Pons (tissue), 1 donor: ENCODE data around the gene C1QTNF3.
"Not testable (repeated sequence)": the region's sequence is repeated elsewhere in the genome, so short reads cannot be mapped to it uniquely, and the experiment has no call there.

ENCODE experiments used
- DNase-seq: peaks from one replicate; pipeline ENCODE4 v3.0.0-alpha.2; 2016; ENCODE audit warnings: low spot score

Gene C1QTNF3

DNA sequence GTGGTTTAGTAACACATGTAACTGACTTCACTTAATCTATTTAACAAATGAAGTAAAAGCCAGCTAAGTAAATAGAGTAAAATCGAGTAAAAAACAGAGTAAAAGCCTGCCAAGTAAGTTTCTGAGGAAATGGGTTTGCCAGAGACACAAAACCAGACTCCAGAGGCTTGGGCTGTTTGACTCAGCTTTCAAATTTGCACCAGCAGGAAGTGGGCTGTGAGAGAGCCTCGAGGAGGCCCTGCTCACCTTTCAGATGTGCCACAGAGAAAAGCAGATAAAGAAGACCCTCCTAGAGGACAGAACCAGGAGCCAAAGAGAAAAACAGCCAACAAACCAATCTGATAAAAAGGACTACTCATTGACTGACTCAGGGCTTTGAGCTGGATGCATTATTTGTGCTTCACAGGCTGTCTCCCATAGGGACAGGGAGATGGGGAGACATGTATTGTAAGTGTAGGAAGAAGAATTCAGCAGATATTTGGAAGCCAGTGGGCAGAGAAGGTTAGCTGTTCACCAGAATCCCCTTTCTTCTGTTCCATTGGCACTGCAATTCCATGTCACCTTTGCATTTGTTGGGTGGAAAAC lies 20.8 kb downstream of the C1QTNF3 start:
- DNase-seq: no peak

- DNase-seq: no peak
Observed at GRCh38 chr5:34021334-34021733, 21.7 kb downstream of the C1QTNF3 start.

DNA sequence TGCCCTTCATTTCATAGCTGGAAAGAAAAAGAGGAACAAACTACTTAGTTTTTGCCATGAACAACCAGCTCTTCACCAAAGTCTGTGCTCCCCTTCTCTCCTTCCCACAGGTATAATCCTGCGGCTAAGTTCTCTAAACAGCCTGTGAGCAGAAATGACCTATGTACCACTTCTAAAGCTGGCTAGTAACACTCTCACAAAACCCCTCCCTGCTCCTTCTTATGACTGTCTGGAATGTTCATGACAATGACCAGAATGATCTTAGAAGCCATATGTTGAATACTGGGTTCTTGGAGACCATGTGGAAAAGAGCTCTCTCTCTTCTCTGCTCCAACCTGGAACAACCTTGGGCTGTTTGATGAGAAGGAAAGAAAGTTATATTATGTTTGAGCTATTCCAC lies 22.3 kb downstream of the C1QTNF3 start:
- DNase-seq: no peak

DNA sequence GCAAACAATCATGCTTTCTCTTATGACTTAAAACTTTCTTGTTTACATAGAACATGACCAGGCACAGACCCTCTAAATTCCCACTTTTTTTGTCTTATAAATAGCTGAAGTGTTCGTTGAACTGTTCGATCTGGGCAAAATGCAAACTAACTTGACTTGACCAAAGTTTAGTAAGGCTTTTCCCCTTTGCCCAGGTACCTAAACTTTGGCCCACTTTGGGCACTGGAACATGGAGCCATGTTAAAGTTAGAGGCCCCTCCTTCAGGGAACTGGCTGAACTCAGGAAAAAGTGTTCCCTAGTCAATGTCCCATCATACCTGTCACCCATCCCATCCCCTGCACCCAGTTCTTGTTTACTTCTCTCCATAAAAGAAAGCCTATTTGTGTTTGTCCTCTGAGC lies 25.8 kb downstream of the C1QTNF3 start:
- no peak for DNase-seq

DNA sequence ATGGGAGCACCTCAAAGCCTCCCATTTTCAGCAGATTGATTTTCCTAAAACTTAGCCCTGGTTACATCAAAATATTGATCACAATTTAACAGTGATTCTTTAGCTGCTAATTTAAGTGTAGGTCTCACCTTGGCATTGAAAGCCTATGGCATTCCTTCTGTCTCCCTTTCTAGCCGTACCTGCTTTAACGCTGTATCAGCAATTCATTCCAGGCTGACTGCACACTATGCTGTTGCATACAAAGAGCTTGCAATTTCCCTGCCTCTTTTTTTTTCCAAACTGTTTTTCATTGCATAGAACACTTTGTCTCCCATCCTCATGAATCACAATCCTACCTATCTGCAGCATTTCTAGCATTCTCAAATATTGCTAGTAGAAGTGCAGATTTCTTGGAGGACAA lies 26.3 kb downstream of the C1QTNF3 start:
- DNase-seq: no peak

- no peak for DNase-seq
Observed at GRCh38 chr5:34016222-34016621, 26.8 kb downstream of the C1QTNF3 start.

DNA sequence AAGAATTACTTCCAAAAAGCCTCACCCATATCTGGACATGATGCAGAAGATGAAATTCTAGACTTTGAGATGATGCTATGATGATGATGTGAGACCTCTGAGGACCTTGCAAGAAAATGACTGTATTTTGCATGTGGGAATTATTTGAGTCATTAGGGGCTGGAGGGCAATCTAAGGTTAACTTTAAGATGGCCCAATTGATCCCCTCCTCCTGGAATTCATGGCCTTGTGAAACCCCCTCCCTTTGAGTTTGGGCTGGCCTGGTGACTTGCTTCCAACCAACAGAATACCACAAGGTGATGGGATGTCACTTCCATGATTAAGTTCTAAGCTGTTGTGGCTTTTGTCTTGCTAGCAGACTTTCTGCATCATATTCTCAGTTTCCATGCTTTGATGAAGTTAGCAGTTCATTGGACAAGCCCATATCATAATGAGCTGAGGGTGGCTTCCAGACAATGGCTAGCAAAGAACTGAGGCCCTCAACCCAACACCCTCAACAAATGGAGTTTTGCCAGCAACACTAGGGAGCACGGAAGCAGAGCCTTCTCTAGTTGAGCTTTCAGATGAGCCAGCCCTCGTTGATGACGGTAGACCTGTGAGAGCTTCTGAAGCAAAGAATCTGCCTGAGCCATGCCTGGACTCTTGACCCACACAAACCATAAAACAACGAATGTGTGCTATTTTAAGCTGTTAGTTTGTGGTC lies 27.7 kb downstream of the C1QTNF3 start:
- no peak for DNase-seq

GRCh38 chr5:34014626-34015025 lies 28.4 kb downstream of the C1QTNF3 start:
- DNase-seq: no peak

DNA sequence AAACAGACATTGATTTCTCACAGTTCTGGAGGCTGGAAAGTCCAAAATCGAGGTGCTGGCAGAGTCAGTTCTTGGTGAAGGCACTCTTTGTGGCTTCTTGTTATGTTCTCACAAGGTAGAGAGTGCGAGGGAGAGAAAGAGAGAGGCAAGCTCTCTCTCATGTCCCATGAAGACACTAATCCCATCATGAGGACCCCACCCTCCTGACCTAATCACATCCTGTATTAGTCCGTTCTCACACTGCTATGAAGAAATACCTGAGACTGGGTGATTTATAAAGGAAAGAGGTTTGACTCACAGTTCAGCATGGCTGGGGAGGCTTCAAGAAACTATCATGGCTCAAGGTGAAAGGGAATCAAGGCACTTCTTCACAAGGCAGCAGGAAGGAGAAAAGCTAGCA lies 29.5 kb downstream of the C1QTNF3 start:
- DNase-seq: no peak

GRCh38 chr5:34012791-34013190 lies 30.2 kb downstream of the C1QTNF3 start:
- peak; percentile 60 for DNase-seq

- no peak for DNase-seq
Observed at GRCh38 chr5:34011536-34011935, 31.5 kb downstream of the C1QTNF3 start.

DNA sequence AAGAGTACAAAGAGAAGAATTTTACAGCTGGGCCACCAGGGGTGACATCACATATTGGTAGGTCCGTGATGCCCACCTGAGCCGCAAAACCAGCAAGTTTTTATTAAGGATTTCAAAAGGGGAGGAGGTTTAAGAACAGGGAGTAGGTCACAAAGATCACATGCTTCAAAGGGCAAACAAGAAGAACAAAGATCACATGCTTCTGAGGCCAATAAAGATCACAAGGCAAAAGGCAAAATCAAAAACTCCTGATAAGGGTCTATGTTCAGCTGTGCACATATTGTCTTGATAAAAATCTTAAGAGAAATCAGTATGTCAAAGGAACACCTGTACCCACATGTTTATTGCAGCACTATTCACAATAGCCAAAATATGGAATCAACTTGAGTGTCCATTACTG lies 32.9 kb downstream of the C1QTNF3 start:
- DNase-seq: not testable (repeated sequence)

DNA sequence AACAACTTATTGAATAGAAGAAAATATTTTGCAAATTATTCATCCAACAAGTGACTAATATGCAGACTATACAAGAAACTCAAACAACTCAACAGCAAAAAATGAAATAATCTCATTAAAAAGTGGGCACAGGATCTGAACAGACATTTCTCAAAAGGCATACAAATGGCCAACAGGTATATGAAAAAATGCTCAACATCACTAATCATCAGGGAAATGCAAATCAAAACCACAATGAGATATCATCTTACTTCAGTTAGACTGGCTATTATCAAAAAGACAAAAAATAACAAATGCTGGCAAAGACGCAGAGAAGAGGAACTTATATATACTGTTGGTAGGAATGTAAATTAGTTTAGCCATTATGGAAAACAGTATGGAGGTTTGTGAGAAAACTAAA lies 33.4 kb downstream of the C1QTNF3 start:
- no peak for DNase-seq

DNA sequence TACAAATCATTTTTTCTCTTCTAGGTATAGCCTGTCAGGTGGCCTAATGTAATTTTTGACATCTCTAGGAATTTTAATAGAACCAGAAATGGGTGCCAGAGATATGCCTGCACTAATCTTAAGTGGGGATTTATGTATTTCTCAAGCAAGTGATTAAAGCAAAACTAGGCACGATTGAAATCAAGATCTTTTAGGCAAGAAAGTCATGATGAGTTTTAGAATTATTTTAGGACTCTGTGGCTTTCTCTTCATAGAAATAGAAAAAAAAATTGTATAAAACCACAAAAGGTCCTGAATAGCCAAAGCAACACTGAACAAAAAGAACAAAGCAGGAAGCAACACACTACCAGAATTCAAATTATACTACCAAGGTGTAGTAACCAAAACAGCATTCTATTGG lies 34.2 kb downstream of the C1QTNF3 start:
- DNase-seq: peak; percentile 28

GRCh38 chr5:34007621-34008600 lies 35.1 kb downstream of the C1QTNF3 start, which contains the start of gene AMACR:
AMACR (minus strand) TSS chr5:34008050; CDS start chr5:34008019, 31 bp downstream.
- DNase-seq: peak; percentile 94

- DNase-seq: peak; percentile 42
Observed at GRCh38 chr5:34007201-34007620, 35.8 kb downstream of the C1QTNF3 start.

DNA sequence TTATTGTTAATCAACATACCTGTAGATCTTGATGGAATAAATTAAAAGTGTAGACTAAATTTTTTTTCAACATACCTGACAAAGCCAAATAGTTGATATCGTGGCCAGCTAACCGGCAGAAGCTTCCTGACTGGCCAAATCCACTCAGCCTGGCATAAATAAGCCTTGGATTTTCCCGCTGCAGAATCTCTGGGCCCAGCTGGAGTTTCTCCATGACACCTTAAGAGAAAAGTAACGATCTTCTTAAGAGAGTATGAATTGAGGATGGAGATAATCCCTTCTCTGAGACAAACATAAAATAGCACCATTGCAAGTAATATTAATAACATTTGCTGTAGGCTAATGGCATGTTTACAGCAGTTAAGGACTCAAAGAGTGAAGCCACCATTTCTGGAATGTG lies 37.3 kb downstream of the C1QTNF3 start:
- DNase-seq: no peak

DNA sequence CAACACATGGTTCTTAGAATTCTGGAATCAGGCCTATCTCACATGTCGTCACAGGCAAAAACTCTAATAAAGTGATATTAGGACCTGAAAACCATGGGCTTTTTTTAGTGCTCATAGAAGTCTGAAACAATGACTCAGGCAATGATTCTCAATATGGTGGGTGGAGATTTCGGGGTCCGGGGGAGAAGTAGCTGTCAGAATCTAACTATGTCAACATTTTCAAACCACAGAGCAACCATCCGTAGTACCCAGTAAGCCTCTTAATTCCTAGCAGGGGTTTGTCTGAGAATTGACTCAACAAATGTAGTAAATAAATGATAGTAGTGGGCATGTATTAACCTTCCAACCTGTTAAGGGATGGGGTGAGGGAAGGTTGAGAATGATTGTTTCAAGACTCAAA lies 37.8 kb downstream of the C1QTNF3 start:
- DNase-seq: no peak

- DNase-seq: no peak
Observed at GRCh38 chr5:34003941-34004340, 39.1 kb downstream of the C1QTNF3 start.

DNA sequence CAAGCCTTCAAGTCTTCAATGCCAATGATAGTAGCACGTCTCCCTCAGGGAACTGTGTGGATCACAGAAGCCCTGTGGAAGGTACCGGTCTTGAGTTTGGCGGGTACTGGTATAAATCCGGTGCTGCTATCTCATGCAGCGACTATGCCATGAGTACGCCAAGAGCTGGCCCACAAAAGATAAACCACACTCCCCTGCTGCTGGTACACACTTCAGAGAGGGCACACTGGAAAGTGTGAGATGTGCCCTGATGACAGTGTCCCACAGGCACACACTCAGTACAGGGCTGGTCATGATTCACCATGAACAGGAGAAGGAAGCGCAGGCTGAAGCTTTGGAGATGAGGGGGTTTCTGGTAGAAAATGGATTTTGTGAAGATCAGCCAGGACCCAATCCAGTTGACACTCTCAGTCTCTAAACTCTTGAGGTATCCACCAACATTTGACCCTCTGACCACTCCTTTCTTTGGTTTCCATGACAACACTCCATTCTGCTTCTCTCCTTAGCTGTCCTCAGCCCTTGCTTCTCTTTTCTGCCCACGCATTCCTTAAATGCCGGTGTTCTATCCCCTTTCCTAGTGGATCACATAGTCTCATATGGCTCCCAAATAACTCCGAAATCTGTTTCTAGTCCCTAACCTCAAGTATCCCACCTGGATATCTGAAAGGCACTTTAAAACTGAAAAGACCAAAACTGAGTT lies 40.2 kb downstream of the C1QTNF3 start:
- no peak for DNase-seq

DNA sequence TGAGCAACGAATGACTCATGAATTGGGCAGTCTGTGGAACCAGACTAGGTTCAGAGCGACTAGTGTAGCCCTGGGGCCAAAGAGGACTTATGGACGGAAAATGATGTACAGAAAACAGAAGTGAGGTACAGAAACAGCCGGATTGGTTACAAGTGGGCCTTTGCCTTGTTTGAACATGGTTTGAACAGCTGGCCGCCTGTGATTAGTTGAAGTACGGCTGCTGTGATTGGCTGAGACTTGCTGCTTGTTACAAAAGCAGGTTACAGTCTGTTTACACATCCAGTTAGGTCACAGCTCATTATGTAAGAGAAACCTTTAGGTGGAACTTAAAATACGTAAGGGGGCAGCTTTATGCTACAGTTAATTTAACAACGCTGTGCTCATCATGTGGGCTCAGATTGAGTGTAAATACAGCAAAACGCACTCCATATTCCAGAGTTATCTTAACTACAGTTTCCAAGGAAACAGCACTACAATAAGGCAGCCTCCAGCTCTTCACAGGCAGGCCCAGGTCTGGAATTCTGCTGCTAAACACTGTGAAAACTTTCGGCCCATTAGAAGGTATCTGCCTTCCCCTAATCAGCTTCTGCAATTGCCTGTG lies 41.7 kb downstream of the C1QTNF3 start:
- no peak for DNase-seq

- DNase-seq: no peak
Observed at GRCh38 chr5:33999978-34000377, 43.0 kb downstream of the C1QTNF3 start.
